H1 (cell line): ENCODE measurements around the gene MAGI1. TPM values are rescaled to one million over a fixed set of nuclear protein-coding genes. Genes with fewer than 3 reads are reported as not detected.

ENCODE experiments used
- CTCF ChIA-PET: fragments of 300-600 bp; sonication (Branson Sonifier 250); formaldehyde crosslinking; loops from one replicate; lab custom pipeline; 2021; ENCODE audit not compliant: partially characterized antibody; lab: Charles Lee
- POLR2A ChIA-PET: fragments of 300-600 bp; sonication (Branson Sonifier 250); formaldehyde crosslinking; loops from one replicate; lab custom pipeline; 2021; ENCODE audit warnings: inconsistent platforms; ENCODE audit not compliant: partially characterized antibody; lab: Charles Lee
- DNase-seq, 2 experiments: peaks; one replicate each; pipeline versions ENCODE4 v3.0.0 to v3.0.0-alpha.2; 2010 to 2022; ENCODE audit warnings: low spot score in 2 of 2, low read depth in 1 of 2, mixed read lengths in 1 of 2
- FAIRE-seq: peaks from 2 replicates; lab custom pipeline; 2011; peaks lifted over from hg19 to GRCh38; lab: Jason Lieb, UNC
- H2AFZ ChIP-seq: 2 replicates; pipeline ENCODE4 v1.8.1; 2012; ENCODE audit warnings: low read length, inconsistent platforms
- H2AK5ac ChIP-seq: 2 replicates; pipeline ENCODE4 v1.6.1; 2013; ENCODE audit warnings: low read depth, low read length
- H2BK120ac ChIP-seq: replicated peaks from 2 replicates; pipeline ENCODE3; 2013; ENCODE audit warnings: low read depth, low read length, inconsistent platforms
- H2BK12ac ChIP-seq: 2 replicates; pipeline ENCODE4 v1.6.1; 2013; ENCODE audit warnings: low read depth, low read length
- H2BK15ac ChIP-seq: 2 replicates; pipeline ENCODE4 v1.6.1; 2013; ENCODE audit warnings: low read length
- H2BK20ac ChIP-seq: 2 replicates; pipeline ENCODE4 v1.6.1; 2013; ENCODE audit warnings: low read length
- H2BK5ac ChIP-seq: 2 replicates; pipeline ENCODE4 v1.6.1; 2013; ENCODE audit warnings: low read depth, low read length
- H3K14ac ChIP-seq: 2 replicates; pipeline ENCODE4 v1.6.1; 2013; ENCODE audit warnings: inconsistent platforms; ENCODE audit not compliant: insufficient read length
- H3K18ac ChIP-seq: 2 replicates; pipeline ENCODE4 v1.6.1; 2013; ENCODE audit warnings: low read length; ENCODE audit errors: extremely low read depth
- H3K23ac ChIP-seq: 2 replicates; pipeline ENCODE4 v1.6.1; 2013; ENCODE audit warnings: inconsistent platforms; ENCODE audit not compliant: insufficient read length
- H3K23me2 ChIP-seq: 2 replicates; pipeline ENCODE4 v1.6.1; 2013; ENCODE audit warnings: low read depth, low read length
- H3K27ac ChIP-seq: 2 replicates; pipeline ENCODE4 v1.6.1; 2011; ENCODE audit warnings: low read depth, low read length, inconsistent platforms
- H3K27me3 ChIP-seq, 4 experiments: replicated peaks in 1 of 4; 1 replicate in 1 of 4; 2 replicates in 3 of 4; pipeline versions ENCODE4 v1.6.1 to v1.8.1; 2011 to 2013; ENCODE audit warnings: low read length in 3 of 4, mild to moderate bottlenecking in 3 of 4, inconsistent platforms in 2 of 4, mixed read lengths in 2 of 4, moderate library complexity in 1 of 4; ENCODE audit not compliant: control insufficient read depth in 3 of 4, insufficient read depth in 3 of 4; ENCODE audit errors: extremely low read depth in 1 of 4
- H3K36me3 ChIP-seq, 4 experiments: 2 replicates each; pipeline versions ENCODE4 v1.6.1 to v1.8.1; 2011 to 2013; ENCODE audit warnings: mild to moderate bottlenecking in 4 of 4, low read length in 3 of 4, moderate library complexity in 2 of 4, control low read depth in 1 of 4, inconsistent platforms in 1 of 4; ENCODE audit not compliant: insufficient read depth in 4 of 4, control insufficient read depth in 2 of 4
- H3K4ac ChIP-seq: replicated peaks from 2 replicates; pipeline ENCODE3; 2013; ENCODE audit warnings: low read length, low read depth, mixed read lengths, inconsistent platforms; ENCODE audit not compliant: insufficient read length
- H3K4me1 ChIP-seq, 4 experiments: replicated peaks in 1 of 4; 1 replicate in 1 of 4; 2 replicates in 3 of 4; pipeline versions ENCODE4 v1.6.1 to v1.8.1; 2011 to 2013; ENCODE audit warnings: low read length in 3 of 4, inconsistent platforms in 2 of 4, mixed read lengths in 1 of 4; ENCODE audit not compliant: insufficient read depth in 4 of 4, control insufficient read depth in 3 of 4
- H3K4me2 ChIP-seq, 2 experiments: 2 replicates each; pipeline versions ENCODE4 v1.6.1 to v1.8.1; 2011 to 2013; ENCODE audit warnings: low read depth in 2 of 2, low read length in 2 of 2, control low read depth in 1 of 2, inconsistent platforms in 1 of 2, mild to moderate bottlenecking in 1 of 2; ENCODE audit not compliant: insufficient read depth in 1 of 2
- H3K4me3 ChIP-seq, 4 experiments: fragments of 200-600, 300-600 bp in 1 of 4; sonication (generic), shearing (Covaris generic), sonication (Bioruptor Twin) in 1 of 4; 2 replicates each; pipeline versions ENCODE4 v1.5.1 to v1.8.1; 2011 to 2016; ENCODE audit warnings: low read length in 4 of 4, low read depth in 3 of 4, control low read depth in 2 of 4, inconsistent platforms in 2 of 4, mild to moderate bottlenecking in 2 of 4, mixed read lengths in 1 of 4, moderate library complexity in 1 of 4; ENCODE audit not compliant: insufficient read depth in 2 of 4; ENCODE audit errors: extremely low read depth in 1 of 4
- H3K56ac ChIP-seq: replicated peaks from 2 replicates; pipeline ENCODE3; 2013; ENCODE audit warnings: low read depth, mild to moderate bottlenecking, mixed read lengths, low read length, inconsistent platforms; ENCODE audit not compliant: insufficient read length
- H3K79me1 ChIP-seq: 2 replicates; pipeline ENCODE4 v1.6.1; 2013; ENCODE audit warnings: low read depth, low read length, control low read depth
- H3K79me2 ChIP-seq, 2 experiments: 2 replicates each; pipeline versions ENCODE4 v1.6.1 to v1.8.1; 2012 to 2013; ENCODE audit warnings: low read length in 2 of 2, mild to moderate bottlenecking in 2 of 2, inconsistent platforms in 1 of 2; ENCODE audit not compliant: insufficient read depth in 2 of 2, control insufficient read depth in 1 of 2
- H3K9ac ChIP-seq, 4 experiments: replicated peaks in 1 of 4; 1 replicate in 1 of 4; 2 replicates in 3 of 4; pipeline versions ENCODE4 v1.6.1 to v1.8.1; 2011 to 2013; ENCODE audit warnings: low read depth in 3 of 4, low read length in 3 of 4, control low read depth in 2 of 4, mild to moderate bottlenecking in 2 of 4, moderate library complexity in 2 of 4, inconsistent platforms in 1 of 4; ENCODE audit errors: extremely low read depth in 1 of 4
- H3K9me3 ChIP-seq, 2 experiments: 2 replicates each; pipeline versions ENCODE4 v1.6.1 to v1.8.1; 2012 to 2013; ENCODE audit warnings: mild to moderate bottlenecking in 2 of 2, moderate library complexity in 2 of 2, control low read depth in 1 of 2, inconsistent platforms in 1 of 2, low read depth in 1 of 2, low read length in 1 of 2, mixed read lengths in 1 of 2; ENCODE audit not compliant: insufficient read depth in 2 of 2
- H4K20me1 ChIP-seq, 2 experiments: replicated peaks in 1 of 2; 2 replicates each; pipeline versions ENCODE3 to v1.8.1; 2011 to 2013; ENCODE audit warnings: inconsistent platforms in 2 of 2, low read length in 2 of 2, mild to moderate bottlenecking in 1 of 2; ENCODE audit not compliant: insufficient read depth in 2 of 2, control insufficient read depth in 1 of 2
- H4K5ac ChIP-seq: 2 replicates; pipeline ENCODE4 v1.6.1; 2013; ENCODE audit warnings: low read length, low read depth, mixed read lengths, inconsistent platforms; ENCODE audit not compliant: insufficient read length
- H4K8ac ChIP-seq: 2 replicates; pipeline ENCODE4 v1.8.0; 2013; ENCODE audit warnings: mild to moderate bottlenecking, moderate library complexity, low read length, inconsistent platforms; ENCODE audit not compliant: insufficient read depth; ENCODE audit errors: extremely low read depth
- H4K91ac ChIP-seq: replicated peaks from 2 replicates; pipeline ENCODE3; 2013; ENCODE audit warnings: low read length, mixed read lengths, inconsistent platforms; ENCODE audit not compliant: insufficient read length
- BRCA1 ChIP-seq: IDR thresholded peaks from 2 replicates; pipeline ENCODE4 v1.6.1; 2012; ENCODE audit warnings: low read depth, low read length, improper control_type of control experiment
- GABPA ChIP-seq: IDR thresholded peaks from 2 replicates; pipeline ENCODE4 v1.6.1; 2011; ENCODE audit warnings: mild to moderate bottlenecking, low read length, moderate library complexity, borderline replicate concordance; ENCODE audit not compliant: insufficient read depth
- HDAC6 ChIP-seq: IDR thresholded peaks from one replicate; pipeline ENCODE4 v1.7.1; 2012; ENCODE audit warnings: low read depth, mild to moderate bottlenecking, inconsistent platforms, low read length, moderate library complexity
- WGBS, 2 experiments: shearing (Covaris generic) in 1 of 2; methylation state at CpG; one replicate each; pipeline versions ENCODE4 v1.1.6 to v1.1.7; 2013 to 2015; ENCODE audit warnings: low lambda C conversion rate in 2 of 2, mixed read lengths in 2 of 2, inconsistent platforms in 1 of 2, low coverage in 1 of 2, missing lambda C conversion rate in 1 of 2; ENCODE audit not compliant: insufficient replicate concordance in 2 of 2, insufficient coverage in 1 of 2, insufficient read length in 1 of 2; ENCODE audit errors: extremely low coverage in 1 of 2, missing lambda C conversion rate in 1 of 2; 5-methylcytosine and 5-hydroxymethylcytosine counted together
- polyA plus RNA-seq, 7 experiments: library from polyadenylated mRNA; depleted of rRNA in 3 of 7; stranded (reverse) in 5 of 7; unstranded in 2 of 7; fragments of >200 nt in 5 of 7; fragments of 200-250 nt in 2 of 7; gene quantifications; 1 replicate in 5 of 7; 2 replicates in 1 of 7; 4 replicates in 1 of 7; pipeline versions ENCODE4 v1.2.1 to v1.2.3, GENCODE V29; 2011 to 2013; ENCODE audit warnings: missing spikeins in 2 of 7, mixed read lengths in 2 of 7
- total RNA-seq: library from RNA; stranded (reverse); fragmentation: NEBNext Ultra II Directional; extraction: Animal tissue kit (Norgen Biotek cat#: 25700); gene quantifications from 2 replicates; pipeline ENCODE4 v1.2.1, GENCODE V29; 2021

Gene MAGI1
- total and polyA plus RNA-seq, 2 of the 8 experiments (the other 6 are each of a cell fraction or from before 2014, with no cell fraction given): 19.8 to 78.0 TPM

DNA sequence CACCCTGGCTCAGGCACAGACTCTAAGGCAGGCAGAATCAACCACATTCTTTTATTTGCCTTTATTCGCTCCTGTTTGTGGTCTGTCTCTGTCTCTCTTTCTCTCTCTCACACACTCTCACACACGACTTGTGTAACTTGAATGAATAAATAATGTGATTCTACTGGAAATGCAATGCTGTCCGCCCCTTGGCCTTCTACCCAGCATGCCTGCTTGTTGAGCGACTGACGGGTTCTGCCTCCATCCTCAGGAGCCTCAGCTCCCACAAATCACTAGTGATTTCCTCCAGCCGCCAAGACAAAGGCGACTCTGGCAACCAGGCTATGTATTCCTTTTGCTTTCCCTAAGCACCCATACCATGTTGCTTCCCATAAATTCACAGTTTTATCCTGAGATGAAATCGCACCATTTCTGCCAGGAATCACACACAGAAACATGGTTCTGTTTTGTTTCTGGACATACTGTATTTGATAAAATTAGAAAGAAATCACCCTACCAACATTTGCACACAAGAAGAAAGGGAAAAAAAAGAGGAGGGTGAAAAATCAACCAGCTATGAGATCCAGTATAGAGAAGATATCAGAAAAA is 460.8 kb downstream of the MAGI1 start:
- Histone ChIP-seq H3K4me1 (peaks cover 0 to 5% (median 0%) of the 10 kb centered on the region in 4 experiments; a peak in 2 of 7 replicates), H2BK12ac (no peak overlapping the region; the same call in 1 of the 2 replicates), H2BK120ac (no peak overlapping the region), H3K14ac (no peak overlapping the region), H2AK5ac (peak overlapping the region; percentile 46; the same call in 1 of the 2 replicates), H4K8ac (no peak overlapping the region), H3K23me2 (no peaks in the 10 kb centered on the region), H3K4me3 (no peak overlapping the region), H2BK15ac (no peak overlapping the region), H2BK5ac (peak overlapping the region; percentile 29; the same call in 1 of the 2 replicates), H3K4ac (no peak overlapping the region), H3K79me2 (peaks cover 5 to 94% of the 10 kb centered on the region in 2 experiments), H3K23ac (no peak overlapping the region), H3K9ac (no peak overlapping the region; a peak in 1 of 7 replicates), H2BK20ac (no peak overlapping the region), H3K9me3 (no peaks in the 10 kb centered on the region), H3K27me3 (no peaks in the 10 kb centered on the region), H2AFZ (no peak overlapping the region), H3K4me2 (no peak overlapping the region), H4K91ac (no peak overlapping the region), H3K56ac (no peak overlapping the region), H3K79me1 (peaks cover 10% of the 10 kb centered on the region; the same call in 1 of the 2 replicates), H4K20me1 (peaks cover 0 to 10% of the 10 kb centered on the region in 2 experiments), H3K36me3 (no peaks in the 10 kb centered on the region), H4K5ac (no peak overlapping the region), H3K18ac (no peak overlapping the region), H3K27ac (0 out of 2 replicates have a peak overlapping the region, but pooled peaks have one; percentile 1)
- POLR2A ChIA-PET: interaction anchor here (1.4 to 1.6 kb wide), 2 partner anchors 10 to 17 kb away, joined by 3 to 4 read pairs; no protein-coding TSS in a partner anchor
- WGBS, 2 experiments: 82% methylated on average over 8 of the region's 8 CpGs; no CpG with 5 or more reads in 1 of the 2 experiments
- FAIRE-seq (no peak), DNase-seq (no peak)
- CTCF ChIA-PET: interaction anchor here (1.2 to 2.6 kb wide), 3 partner anchors 10 to 19 kb away, joined by 3 to 8 read pairs (median 4); no protein-coding TSS in a partner anchor
- TF ChIP-seq GABPA: no peak
- no peak for TF ChIP-seq BRCA1
- TF ChIP-seq HDAC6: no peak
